ENCODE results near the gene PGAM5.
"Not testable (repeated sequence)": the region's sequence is repeated elsewhere in the genome, so short reads cannot be mapped to it uniquely, and the experiment has no call there.

The PGAM5 gene

GRCh38 chr12:132692030-132692429, 18.6 kb upstream of the PGAM5 start:
- WGBS: 97% methylated on average over 3 of the region's 3 CpGs
- not testable (repeated sequence) for H3K9me3 ChIP-seq (ENCODE audit: insufficient read depth, low read depth, low read length); H3K27ac ChIP-seq (ENCODE audit: low read depth, low read length); H3K4me3 ChIP-seq (ENCODE audit: low read length); H3K9ac ChIP-seq (ENCODE audit: low read depth, low read length); H3K4me1 ChIP-seq (ENCODE audit: insufficient read depth, low read length)
- H3K27me3 ChIP-seq (ENCODE audit: insufficient read depth, low read length): peaks cover 14% of the 10 kb centered on the region
- H3K36me3 ChIP-seq (ENCODE audit: insufficient read depth, low read length): peaks cover 35% of the 10 kb centered on the region

GRCh38 chr12:132694888-132695287, 15.8 kb upstream of the PGAM5 start:
- not testable (repeated sequence) for H3K9me3 ChIP-seq (ENCODE audit: insufficient read depth, low read depth, low read length); H3K4me1 ChIP-seq (ENCODE audit: insufficient read depth, low read length); H3K27ac ChIP-seq (ENCODE audit: low read depth, low read length); H3K4me3 ChIP-seq (ENCODE audit: low read length); H3K27me3 ChIP-seq (ENCODE audit: insufficient read depth, low read length); H3K9ac ChIP-seq (ENCODE audit: low read depth, low read length)
- WGBS: 97% methylated on average over 3 of the region's 3 CpGs
- H3K36me3 ChIP-seq (ENCODE audit: insufficient read depth, low read length): peaks cover 51% of the 10 kb centered on the region

GRCh38 chr12:132695431-132695830, 15.2 kb upstream of the PGAM5 start:
- Histone ChIP-seq H3K27ac (ENCODE audit: low read depth, low read length) (no peak overlapping the region), H3K36me3 (ENCODE audit: insufficient read depth, low read length) (peaks cover 49% of the 10 kb centered on the region)
- WGBS: 94% methylated on average over 12 of the region's 12 CpGs

GRCh38 chr12:132698341-132698740, 12.3 kb upstream of the PGAM5 start:
- 94% methylated on average over 4 of the region's 5 CpGs for WGBS
- peaks cover 50% of the 10 kb centered on the region for H3K36me3 ChIP-seq (ENCODE audit: insufficient read depth, low read length)
- H3K9me3 ChIP-seq (ENCODE audit: insufficient read depth, low read depth, low read length): no peaks in the 10 kb centered on the region
- no peaks in the 10 kb centered on the region for H3K27me3 ChIP-seq (ENCODE audit: insufficient read depth, low read length)
- no peaks in the 10 kb centered on the region for H3K4me1 ChIP-seq (ENCODE audit: insufficient read depth, low read length)
- H3K4me3 ChIP-seq (ENCODE audit: low read length): no peak overlapping the region
- no peak overlapping the region for H3K27ac ChIP-seq (ENCODE audit: low read depth, low read length)
- no peak overlapping the region for H3K9ac ChIP-seq (ENCODE audit: low read depth, low read length)

More at GRCh38 chr12:132695431-132695830, 15.2 kb upstream of the PGAM5 start:
- Histone ChIP-seq H3K4me3 (ENCODE audit: low read length) (no peak overlapping the region), H3K9me3 (ENCODE audit: insufficient read depth, low read depth, low read length) (no peaks in the 10 kb centered on the region), H3K27me3 (ENCODE audit: insufficient read depth, low read length) (no peaks in the 10 kb centered on the region), H3K9ac (ENCODE audit: low read depth, low read length) (no peak overlapping the region), H3K4me1 (ENCODE audit: insufficient read depth, low read length) (no peaks in the 10 kb centered on the region)

GRCh38 chr12:132700212-132700822, 10.3 kb upstream of the PGAM5 start:
- Histone ChIP-seq H3K9ac (ENCODE audit: low read depth, low read length) (no peak overlapping the region), H3K27ac (ENCODE audit: low read depth, low read length) (no peak overlapping the region), H3K9me3 (ENCODE audit: insufficient read depth, low read depth, low read length) (no peaks in the 10 kb centered on the region), H3K4me1 (ENCODE audit: insufficient read depth, low read length) (no peaks in the 10 kb centered on the region), H3K36me3 (ENCODE audit: insufficient read depth, low read length) (peaks cover 46% of the 10 kb centered on the region), H3K27me3 (ENCODE audit: insufficient read depth, low read length) (no peaks in the 10 kb centered on the region), H3K4me3 (ENCODE audit: low read length) (no peak overlapping the region)
- WGBS: 96% methylated on average over 10 of the region's 10 CpGs

- 66% methylated on average over 4 of the region's 4 CpGs for WGBS
- Histone ChIP-seq H3K27me3 (ENCODE audit: insufficient read depth, low read length) (no peaks in the 10 kb centered on the region), H3K4me1 (ENCODE audit: insufficient read depth, low read length) (no peaks in the 10 kb centered on the region), H3K4me3 (ENCODE audit: low read length) (no peak overlapping the region), H3K9me3 (ENCODE audit: insufficient read depth, low read depth, low read length) (no peaks in the 10 kb centered on the region), H3K9ac (ENCODE audit: low read depth, low read length) (no peak overlapping the region), H3K36me3 (ENCODE audit: insufficient read depth, low read length) (peaks cover 30% of the 10 kb centered on the region), H3K27ac (ENCODE audit: low read depth, low read length) (no peak overlapping the region)
These were observed 8.0 kb upstream of the PGAM5 start for GRCh38 chr12:132702640-132703039.

- H3K36me3 ChIP-seq (ENCODE audit: insufficient read depth, low read length): peaks cover 22% of the 10 kb centered on the region; the same call in 1 of the 2 replicates
- H3K27me3 ChIP-seq (ENCODE audit: insufficient read depth, low read length): no peaks in the 10 kb centered on the region
- no peak overlapping the region for H3K27ac ChIP-seq (ENCODE audit: low read depth, low read length)
- H3K4me3 ChIP-seq (ENCODE audit: low read length): no peak overlapping the region
- no peaks in the 10 kb centered on the region for H3K9me3 ChIP-seq (ENCODE audit: insufficient read depth, low read depth, low read length)
- 94% methylated on average over 9 of the region's 9 CpGs for whole genome bisulfite sequencing
- no peaks in the 10 kb centered on the region for H3K4me1 ChIP-seq (ENCODE audit: insufficient read depth, low read length)
- H3K9ac ChIP-seq (ENCODE audit: low read depth, low read length): peak overlapping the region; percentile 25
These were observed 7.0 kb upstream of the PGAM5 start for GRCh38 chr12:132703641-132704040.

GRCh38 chr12:132707241-132707640, 3.4 kb upstream of the PGAM5 start:
- 92% methylated on average over 6 of the region's 6 CpGs for WGBS
- no peak overlapping the region for H3K27ac ChIP-seq (ENCODE audit: low read depth, low read length)
- H3K4me1 ChIP-seq (ENCODE audit: insufficient read depth, low read length): peaks cover 5% of the 10 kb centered on the region; the same call in 1 of the 2 replicates
- H3K36me3 ChIP-seq (ENCODE audit: insufficient read depth, low read length): peaks cover 2% of the 10 kb centered on the region; the same call in 1 of the 2 replicates
- H3K9ac ChIP-seq (ENCODE audit: low read depth, low read length): no peak overlapping the region
- H3K27me3 ChIP-seq (ENCODE audit: insufficient read depth, low read length): no peaks in the 10 kb centered on the region
- no peak overlapping the region for H3K4me3 ChIP-seq (ENCODE audit: low read length)
- no peaks in the 10 kb centered on the region for H3K9me3 ChIP-seq (ENCODE audit: insufficient read depth, low read depth, low read length)

GRCh38 chr12:132708150-132708549, 2.5 kb upstream of the PGAM5 start:
- WGBS: 96% methylated on average over 2 of the region's 2 CpGs
- no peak overlapping the region for H3K4me3 ChIP-seq (ENCODE audit: low read length)
- no peak overlapping the region for H3K9ac ChIP-seq (ENCODE audit: low read depth, low read length)
- no peaks in the 10 kb centered on the region for H3K9me3 ChIP-seq (ENCODE audit: insufficient read depth, low read depth, low read length)
- no peaks in the 10 kb centered on the region for H3K27me3 ChIP-seq (ENCODE audit: insufficient read depth, low read length)
- no peak overlapping the region for H3K27ac ChIP-seq (ENCODE audit: low read depth, low read length)
- H3K4me1 ChIP-seq (ENCODE audit: insufficient read depth, low read length): peaks cover 5% of the 10 kb centered on the region; the same call in 1 of the 2 replicates
- no peaks in the 10 kb centered on the region for H3K36me3 ChIP-seq (ENCODE audit: insufficient read depth, low read length)

GRCh38 chr12:132710043-132710404, 618 bp upstream of the PGAM5 start:
- H3K9ac ChIP-seq (ENCODE audit: low read depth, low read length): peak overlapping the region; percentile 87
- H3K36me3 ChIP-seq (ENCODE audit: insufficient read depth, low read length): peaks cover 12% of the 10 kb centered on the region
- H3K27me3 ChIP-seq (ENCODE audit: insufficient read depth, low read length): no peaks in the 10 kb centered on the region
- WGBS: 5% methylated on average over 26 of the region's 26 CpGs
- H3K4me3 ChIP-seq (ENCODE audit: low read length): peak overlapping the region; percentile 81
- no peaks in the 10 kb centered on the region for H3K9me3 ChIP-seq (ENCODE audit: insufficient read depth, low read depth, low read length)
- peak overlapping the region; percentile 81 for H3K27ac ChIP-seq (ENCODE audit: low read depth, low read length)
- peaks cover 5% of the 10 kb centered on the region; the same call in 1 of the 2 replicates for H3K4me1 ChIP-seq (ENCODE audit: insufficient read depth, low read length)

GRCh38 chr12:132711080-132711843, 620 bp downstream of the PGAM5 start:
- H3K9me3 ChIP-seq (ENCODE audit: insufficient read depth, low read depth, low read length): no peaks in the 10 kb centered on the region
- peak overlapping the region; percentile 45 for H3K27ac ChIP-seq (ENCODE audit: low read depth, low read length)
- peaks cover 5% of the 10 kb centered on the region; the same call in 1 of the 2 replicates for H3K4me1 ChIP-seq (ENCODE audit: insufficient read depth, low read length)
- H3K9ac ChIP-seq (ENCODE audit: low read depth, low read length): peak overlapping the region; percentile 87
- no peaks in the 10 kb centered on the region for H3K27me3 ChIP-seq (ENCODE audit: insufficient read depth, low read length)
- H3K36me3 ChIP-seq (ENCODE audit: insufficient read depth, low read length): peaks cover 19% of the 10 kb centered on the region
- 8% methylated on average over 59 of the region's 59 CpGs for WGBS
- H3K4me3 ChIP-seq (ENCODE audit: low read length): peak overlapping the region; percentile 81
